H4 (cell line): ENCODE measurements around the gene NAPSA. TPM values are rescaled to one million over a fixed set of nuclear protein-coding genes. Genes with fewer than 3 reads are reported as not detected.
A peak's percentile ranks its signal among the peaks of the same experiment; 100 is the strongest.

Source experiments
- DNase-seq: peaks from one replicate; pipeline ENCODE4 v3.0.0-alpha.2; 2015; ENCODE audit warnings: low spot score
- total RNA-seq: library from RNA; depleted of rRNA; stranded (reverse); fragments of >200 nt; shearing (Covaris generic); gene quantifications from 2 replicates; pipeline ENCODE4 v1.2.3, GENCODE V29; 2014

The NAPSA gene
- total RNA-seq, 1 experiment from 2014 or later = 0.99 TPM

DNA sequence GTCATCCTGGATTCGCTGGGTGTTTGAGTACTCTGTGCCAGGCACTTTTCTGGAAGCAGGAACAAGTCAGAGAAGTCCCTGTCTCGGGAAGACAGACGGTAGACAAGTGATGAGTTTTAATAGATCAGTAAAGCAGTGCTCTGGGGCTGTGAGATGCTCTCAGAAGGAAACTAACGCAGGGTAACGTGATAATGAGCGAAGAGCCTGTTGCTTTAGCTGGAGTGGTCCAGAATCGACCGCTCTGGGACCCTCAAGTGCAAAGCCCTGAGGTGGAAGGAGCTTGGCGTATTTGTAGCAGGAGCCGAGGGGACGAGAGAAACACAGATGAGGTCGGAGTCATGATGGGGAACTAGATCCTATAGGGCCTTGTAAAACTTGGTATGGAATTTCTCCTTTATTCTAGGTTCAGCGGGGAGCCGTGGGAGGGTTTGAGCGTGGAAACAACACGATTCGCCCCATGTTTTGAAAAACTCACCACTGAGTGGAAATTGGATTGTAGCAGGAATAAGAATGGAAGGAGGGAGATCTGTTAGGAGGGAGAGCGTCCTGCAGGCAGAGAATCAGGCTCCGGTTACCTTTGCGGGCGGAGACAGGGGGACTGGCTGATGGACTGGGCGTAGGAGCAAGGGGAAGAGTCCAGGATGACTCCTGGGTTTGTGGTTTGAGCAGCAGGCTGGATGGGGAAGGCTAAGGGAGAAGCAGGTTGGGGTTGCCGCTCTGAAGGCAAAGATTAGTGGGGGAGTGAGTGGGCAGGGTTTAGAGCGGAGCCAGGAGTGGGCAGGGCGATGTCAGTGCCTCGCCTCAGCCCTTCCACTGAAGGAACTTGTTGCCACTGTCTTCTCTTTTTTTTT, 19.5 kb upstream of the NAPSA start:
- DNase-seq = no peak

- DNase-seq = peak; percentile 100
Observed at GRCh38 chr19:50383852-50384684, 18.6 kb upstream of the NAPSA start, which contains the start of gene POLD1. POLD1 (plus strand) TSS chr19:50384347; CDS start chr19:50398852, 14,505 bp downstream.

DNA sequence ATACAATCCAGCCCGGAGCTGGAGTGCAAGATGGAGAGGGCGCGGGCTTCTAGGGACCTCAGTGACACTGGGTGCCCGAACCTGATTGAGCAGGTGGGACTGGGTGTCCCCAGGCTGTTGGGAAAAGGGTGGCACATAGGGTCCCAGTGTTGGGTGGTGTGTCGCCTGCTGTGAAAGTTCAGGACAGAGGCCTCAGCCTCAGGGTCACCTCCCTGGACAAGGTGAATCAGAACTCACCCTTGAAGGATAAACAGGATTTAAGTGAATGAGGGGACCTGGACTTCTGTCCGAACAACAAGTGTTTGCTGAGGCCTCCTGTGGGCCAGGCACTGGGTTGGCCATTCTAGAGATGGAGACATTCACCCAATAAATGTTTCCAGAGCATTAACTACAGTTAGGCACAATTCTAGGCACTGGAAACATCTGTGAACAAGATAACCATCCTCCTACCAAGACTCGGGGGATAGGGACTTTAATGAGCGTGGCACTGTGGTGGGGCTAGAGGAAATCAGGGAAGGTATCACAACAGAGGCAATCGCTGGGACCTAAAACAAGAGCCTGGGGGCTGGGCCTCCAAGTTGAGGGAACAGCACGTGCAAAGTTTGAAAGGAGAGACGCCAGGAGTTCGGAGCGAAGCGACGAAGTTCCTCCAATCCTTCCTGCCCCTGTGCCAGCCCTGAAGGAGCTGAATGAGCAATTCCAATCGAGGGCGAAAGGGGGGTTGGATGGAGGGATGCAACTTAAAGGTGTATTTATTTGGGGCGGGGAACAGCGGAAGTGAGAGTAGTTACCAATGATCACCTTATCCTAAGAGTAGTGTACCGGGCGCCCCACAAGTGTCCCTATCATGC, 17.8 kb upstream of the NAPSA start:
- DNase-seq = no peak

DNA sequence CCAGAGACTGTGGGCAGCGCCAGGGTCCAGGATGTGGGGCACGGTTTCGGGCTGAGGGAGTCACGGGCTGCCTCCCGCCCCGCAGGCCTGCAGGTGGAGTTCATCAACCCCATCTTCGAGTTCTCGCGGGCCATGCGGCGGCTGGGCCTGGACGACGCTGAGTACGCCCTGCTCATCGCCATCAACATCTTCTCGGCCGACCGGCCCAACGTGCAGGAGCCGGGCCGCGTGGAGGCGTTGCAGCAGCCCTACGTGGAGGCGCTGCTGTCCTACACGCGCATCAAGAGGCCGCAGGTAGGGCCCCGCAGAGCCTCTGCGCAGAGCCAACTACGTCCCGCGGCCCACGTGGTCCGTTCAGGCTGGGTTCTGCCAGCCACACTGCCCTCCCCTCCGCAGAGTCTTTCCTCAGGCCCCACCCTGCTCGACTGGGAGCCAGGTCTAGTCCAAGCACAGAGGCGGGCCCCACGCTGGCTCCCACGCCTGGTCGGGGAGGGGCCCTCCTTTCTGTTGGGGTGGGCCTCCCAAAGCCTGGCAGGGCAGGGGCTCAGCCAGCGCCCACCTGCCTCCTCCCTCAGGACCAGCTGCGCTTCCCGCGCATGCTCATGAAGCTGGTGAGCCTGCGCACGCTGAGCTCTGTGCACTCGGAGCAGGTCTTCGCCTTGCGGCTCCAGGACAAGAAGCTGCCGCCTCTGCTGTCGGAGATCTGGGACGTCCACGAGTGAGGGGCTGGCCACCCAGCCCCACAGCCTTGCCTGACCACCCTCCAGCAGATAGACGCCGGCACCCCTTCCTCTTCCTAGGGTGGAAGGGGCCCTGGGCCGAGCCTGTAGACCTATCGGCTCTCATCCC, 16.7 kb upstream of the NAPSA start:
- DNase-seq = no peak

- DNase-seq = no peak
Observed at GRCh38 chr19:50380751-50381151, 15.3 kb upstream of the NAPSA start.

- no peak for DNase-seq
Observed at GRCh38 chr19:50380137-50380536, 14.7 kb upstream of the NAPSA start.

GRCh38 chr19:50379602-50380001, 14.2 kb upstream of the NAPSA start:
- no peak for DNase-seq

GRCh38 chr19:50378863-50379236, 13.4 kb upstream of the NAPSA start:
- no peak for DNase-seq

DNA sequence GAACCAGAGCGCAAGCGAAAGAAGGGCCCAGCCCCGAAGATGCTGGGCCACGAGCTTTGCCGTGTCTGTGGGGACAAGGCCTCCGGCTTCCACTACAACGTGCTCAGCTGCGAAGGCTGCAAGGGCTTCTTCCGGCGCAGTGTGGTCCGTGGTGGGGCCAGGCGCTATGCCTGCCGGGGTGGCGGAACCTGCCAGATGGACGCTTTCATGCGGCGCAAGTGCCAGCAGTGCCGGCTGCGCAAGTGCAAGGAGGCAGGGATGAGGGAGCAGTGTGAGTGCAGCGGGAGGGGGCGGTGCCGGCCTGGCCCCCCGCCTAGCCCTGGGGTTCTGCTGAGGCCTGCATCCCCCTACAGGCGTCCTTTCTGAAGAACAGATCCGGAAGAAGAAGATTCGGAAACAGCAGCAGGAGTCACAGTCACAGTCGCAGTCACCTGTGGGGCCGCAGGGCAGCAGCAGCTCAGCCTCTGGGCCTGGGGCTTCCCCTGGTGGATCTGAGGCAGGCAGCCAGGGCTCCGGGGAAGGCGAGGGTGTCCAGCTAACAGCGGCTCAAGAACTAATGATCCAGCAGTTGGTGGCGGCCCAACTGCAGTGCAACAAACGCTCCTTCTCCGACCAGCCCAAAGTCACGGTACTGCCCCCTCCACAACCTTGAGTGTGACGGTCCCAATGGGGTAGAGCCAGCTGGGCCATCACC, 12.9 kb upstream of the NAPSA start:
- no peak for DNase-seq

- no peak for DNase-seq
Observed at GRCh38 chr19:50377517-50377916, 12.1 kb upstream of the NAPSA start.

- no peak for DNase-seq
Observed at GRCh38 chr19:50377051-50377461, 11.6 kb upstream of the NAPSA start.

DNA sequence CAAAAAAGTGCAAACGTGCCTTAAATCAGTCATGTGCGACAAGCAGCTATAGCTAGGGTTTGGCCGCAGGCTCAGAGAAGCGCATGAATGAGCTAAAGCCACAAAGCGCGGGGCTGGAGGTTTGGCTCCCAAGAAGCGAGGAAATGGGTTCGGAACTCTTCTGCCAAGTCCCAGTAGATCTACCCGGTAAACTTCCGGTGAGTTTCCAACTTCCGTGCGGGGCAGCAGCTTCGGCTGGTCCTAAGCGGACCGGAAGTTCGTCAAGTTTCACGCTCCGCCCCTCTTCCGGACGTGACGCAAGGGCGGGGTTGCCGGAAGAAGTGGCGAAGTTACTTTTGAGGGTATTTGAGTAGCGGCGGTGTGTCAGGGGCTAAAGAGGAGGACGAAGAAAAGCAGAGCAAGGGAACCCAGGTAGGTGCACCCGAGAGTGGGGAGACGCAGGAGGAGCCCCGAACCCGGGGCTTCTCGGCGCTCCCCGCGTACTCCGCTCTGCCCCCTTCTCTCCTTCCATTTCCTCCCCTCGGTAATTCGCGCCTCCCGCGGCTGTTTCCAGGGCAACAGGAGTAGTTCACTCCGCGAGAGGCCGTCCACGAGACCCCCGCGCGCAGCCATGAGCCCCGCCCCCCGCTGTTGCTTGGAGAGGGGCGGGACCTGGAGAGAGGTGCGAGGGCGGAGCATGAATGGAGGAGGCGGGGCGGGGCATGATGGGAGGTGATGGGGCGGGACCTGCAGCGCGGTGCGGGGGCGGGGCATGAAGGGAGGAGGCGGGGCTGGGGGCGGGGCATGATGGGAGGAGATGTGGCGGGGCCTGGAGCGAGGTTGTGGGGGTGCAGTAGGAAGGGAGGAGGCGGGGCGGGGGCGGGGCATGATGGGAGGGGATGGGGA, 11.0 kb upstream of the NAPSA start, which contains the start of gene NR1H2:
NR1H2 (plus strand) TSS at position 292 of the 885 bp plus-strand sequence. CDS start 1,149 bp downstream, outside the sequence.
- peak; percentile 100 for DNase-seq

DNA sequence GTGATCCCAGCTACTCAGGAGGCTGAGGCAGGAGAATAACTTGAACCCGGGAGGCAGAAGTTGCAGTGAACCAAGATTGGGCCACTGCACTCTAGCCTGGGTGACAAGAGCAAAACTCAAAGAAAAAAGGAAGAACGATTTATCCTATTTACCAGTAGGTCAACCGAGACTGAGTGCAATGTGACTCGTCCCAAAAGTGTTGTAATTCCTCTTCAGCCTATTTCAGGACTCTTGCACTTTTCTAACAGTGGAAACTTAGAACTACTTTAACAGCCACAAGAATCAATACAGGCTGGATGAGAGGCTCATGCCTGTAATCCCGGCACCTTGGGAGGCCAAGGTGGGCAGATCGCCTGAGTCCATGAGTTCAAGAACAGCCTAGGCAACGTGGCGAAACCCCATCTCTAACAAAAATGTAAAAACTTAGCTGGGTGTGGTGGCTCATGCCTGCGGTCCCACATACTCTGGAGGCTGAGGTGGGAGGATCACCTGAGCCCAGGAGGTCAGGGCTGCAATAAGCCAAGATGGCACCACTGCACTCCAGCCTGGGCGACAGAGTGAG, 6.6 kb upstream of the NAPSA start:
- DNase-seq = no peak

DNA sequence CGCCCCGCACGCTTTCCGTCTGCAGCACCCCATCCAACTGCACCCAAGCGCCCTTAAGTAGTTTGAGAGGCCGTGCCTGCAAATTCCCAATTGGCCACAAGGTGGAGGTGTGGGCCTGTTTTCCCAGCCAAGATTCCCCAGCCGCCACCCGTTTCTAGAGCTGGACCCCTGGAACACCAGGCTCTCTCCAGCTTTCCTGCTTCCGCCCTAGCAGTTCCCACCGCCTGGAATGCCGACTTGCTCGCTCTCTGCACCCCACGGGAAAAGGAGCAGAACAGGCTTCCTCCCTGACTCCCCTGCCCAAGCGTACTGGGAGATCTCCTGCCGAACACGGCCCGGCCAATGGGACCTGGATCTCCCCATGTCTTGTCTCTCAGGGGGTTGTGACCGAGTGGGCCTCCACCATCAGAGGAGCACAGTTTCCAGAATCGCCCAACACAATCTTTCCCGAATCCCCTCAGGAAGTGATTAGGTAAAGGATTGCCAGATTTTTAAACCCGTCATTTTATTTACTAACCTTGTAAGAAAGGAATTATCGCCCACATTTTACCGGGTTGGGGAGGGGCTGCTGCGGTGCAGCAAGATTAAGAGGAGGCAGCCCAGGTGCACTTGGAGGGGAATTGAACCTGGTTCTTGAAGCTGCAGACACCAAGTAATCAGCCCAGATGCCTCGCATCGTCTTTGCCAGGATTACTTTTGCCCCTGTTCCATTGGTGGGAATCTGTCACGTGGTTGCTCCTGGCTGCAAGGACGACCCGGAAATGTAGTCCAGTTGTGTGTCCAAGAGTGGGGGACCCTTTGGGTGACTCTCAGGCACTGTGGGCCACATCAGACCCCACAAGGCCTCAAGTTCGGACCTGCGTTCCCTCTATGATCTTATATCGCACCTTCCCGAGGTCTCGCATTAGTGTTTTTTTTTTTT, 3.5 kb upstream of the NAPSA start:
- DNase-seq = peak; percentile 94

DNA sequence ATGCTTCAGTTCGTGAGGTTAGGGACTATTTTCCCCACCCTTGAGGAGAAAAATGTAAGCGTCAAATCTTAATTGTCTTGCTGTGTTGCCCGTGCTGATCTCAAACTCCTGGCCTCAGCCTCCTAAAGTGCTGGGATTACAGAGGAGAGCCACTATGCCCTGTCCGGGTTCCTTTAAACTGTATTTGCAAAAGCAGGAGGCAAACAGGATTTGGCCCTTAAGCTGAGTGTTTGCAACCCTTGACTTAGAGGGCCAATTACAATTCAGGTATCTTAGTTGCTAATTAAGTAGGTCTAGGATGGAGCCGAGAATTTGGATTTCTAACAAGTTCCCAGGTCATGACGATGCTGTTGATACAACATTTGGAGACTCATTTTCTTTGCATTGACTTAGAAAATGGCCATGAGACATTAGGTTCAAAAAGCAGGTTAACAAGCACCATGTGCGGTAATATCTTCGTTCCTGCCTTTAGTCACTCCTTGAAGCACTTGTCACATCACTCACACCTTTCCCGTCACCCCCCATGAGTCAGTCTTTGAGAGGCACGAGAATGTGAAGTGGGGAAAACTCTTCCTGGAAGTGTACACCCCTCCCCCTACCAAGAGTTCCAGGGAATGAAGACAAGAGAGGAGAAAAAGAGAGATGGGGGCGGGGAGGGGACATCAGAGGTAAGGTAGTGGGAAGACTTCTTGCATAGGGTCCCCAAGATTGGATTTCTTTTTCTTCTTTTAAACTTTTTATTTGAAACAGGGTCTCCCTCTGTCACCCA, 2.6 kb downstream of the NAPSA start:
- DNase-seq = no peak

DNA sequence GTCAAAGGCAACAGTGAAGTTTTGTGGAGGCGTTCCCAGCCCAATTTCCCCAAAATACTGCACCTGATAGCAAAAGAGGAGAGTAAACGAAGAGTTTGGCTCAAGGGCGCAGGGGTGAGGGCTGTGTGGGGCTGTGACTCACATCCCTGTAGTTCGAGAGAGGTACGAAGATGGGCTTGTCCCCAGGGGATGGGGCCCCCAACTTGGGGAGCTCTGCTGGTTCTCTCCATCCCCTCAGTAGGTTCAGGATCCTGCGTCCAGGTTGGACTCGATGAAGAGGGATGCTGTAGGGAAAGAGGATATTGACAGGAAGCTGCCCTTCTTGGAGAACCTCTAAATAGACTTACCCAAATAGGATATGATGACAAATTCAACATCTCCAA, 3.4 kb downstream of the NAPSA start:
- DNase-seq = no peak
